C4-2B (cell line): ENCODE data around the gene SH3BGRL3.

Experiments used
- ZFX ChIP-seq: fragments of 450-650 bp; IDR thresholded peaks from 2 replicates; pipeline ENCODE4 v1.6.1; 2017
- TF ChIP-seq, protein P1 (sequence below): fragments of 450-650 bp; conservative IDR thresholded peaks from 2 replicates; pipeline ENCODE4 v1.5.1; 2017; ENCODE audit warnings: mild to moderate bottlenecking

DNA sequence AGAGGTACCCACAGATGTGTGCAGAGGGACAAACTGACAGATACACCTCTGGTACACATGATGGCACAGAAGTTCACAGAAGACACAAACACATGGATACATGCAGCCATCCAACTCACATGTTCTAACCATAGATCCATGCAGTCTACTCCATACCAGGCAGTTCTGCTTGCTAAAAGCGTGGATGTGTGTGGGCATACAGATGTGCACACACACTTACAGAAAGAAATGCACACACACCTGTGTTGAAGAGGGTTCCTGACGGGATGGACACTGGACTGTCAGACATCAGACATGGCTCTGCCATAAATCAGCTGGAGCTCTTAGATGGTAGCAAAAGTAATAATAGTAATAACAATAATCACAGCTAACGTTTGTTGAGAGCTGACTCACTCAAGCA, 44.7 kb downstream of the SH3BGRL3 start:
- no peak for TF ChIP-seq ZFX
- TF ChIP-seq, protein P1, sequence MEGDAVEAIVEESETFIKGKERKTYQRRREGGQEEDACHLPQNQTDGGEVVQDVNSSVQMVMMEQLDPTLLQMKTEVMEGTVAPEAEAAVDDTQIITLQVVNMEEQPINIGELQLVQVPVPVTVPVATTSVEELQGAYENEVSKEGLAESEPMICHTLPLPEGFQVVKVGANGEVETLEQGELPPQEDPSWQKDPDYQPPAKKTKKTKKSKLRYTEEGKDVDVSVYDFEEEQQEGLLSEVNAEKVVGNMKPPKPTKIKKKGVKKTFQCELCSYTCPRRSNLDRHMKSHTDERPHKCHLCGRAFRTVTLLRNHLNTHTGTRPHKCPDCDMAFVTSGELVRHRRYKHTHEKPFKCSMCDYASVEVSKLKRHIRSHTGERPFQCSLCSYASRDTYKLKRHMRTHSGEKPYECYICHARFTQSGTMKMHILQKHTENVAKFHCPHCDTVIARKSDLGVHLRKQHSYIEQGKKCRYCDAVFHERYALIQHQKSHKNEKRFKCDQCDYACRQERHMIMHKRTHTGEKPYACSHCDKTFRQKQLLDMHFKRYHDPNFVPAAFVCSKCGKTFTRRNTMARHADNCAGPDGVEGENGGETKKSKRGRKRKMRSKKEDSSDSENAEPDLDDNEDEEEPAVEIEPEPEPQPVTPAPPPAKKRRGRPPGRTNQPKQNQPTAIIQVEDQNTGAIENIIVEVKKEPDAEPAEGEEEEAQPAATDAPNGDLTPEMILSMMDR = no peak
